Measurements from ENCODE around the gene EPN3.

The EPN3 gene

GRCh38 chr17:50520483-50520882, 12.1 kb upstream of the EPN3 start:
- no peaks in the 10 kb centered on the region for H3K9me3 ChIP-seq (ENCODE audit: control insufficient read depth in 2 of 2, low read length in 2 of 2)
- no peak overlapping the region for H3K4me3 ChIP-seq (ENCODE audit: low read length in 2 of 2)
- peaks cover 4 to 7% of the 10 kb centered on the region in 2 donors for H3K4me1 ChIP-seq (ENCODE audit: control insufficient read depth in 2 of 2, insufficient read depth in 2 of 2, low read length in 2 of 2)
- no peaks in the 10 kb centered on the region for H3K27me3 ChIP-seq (ENCODE audit: control insufficient read depth in 2 of 2, insufficient read depth in 2 of 2, low read length in 2 of 2)
- no peak overlapping the region for H3K9ac ChIP-seq (ENCODE audit: low read depth in 1 of 2, low read length in 2 of 2)
- H3K36me3 ChIP-seq (ENCODE audit: control insufficient read depth in 2 of 2, insufficient read depth in 2 of 2, low read length in 2 of 2) = no peaks in the 10 kb centered on the region
- H3K27ac ChIP-seq (ENCODE audit: low read depth in 2 of 2, low read length in 2 of 2) = no peak overlapping the region

- Histone ChIP-seq H3K9me3 (ENCODE audit: control insufficient read depth in 2 of 2, low read length in 2 of 2) (no peaks in the 10 kb centered on the region), H3K27me3 (ENCODE audit: control insufficient read depth in 2 of 2, insufficient read depth in 2 of 2, low read length in 2 of 2) (no peaks in the 10 kb centered on the region), H3K36me3 (ENCODE audit: control insufficient read depth in 2 of 2, insufficient read depth in 2 of 2, low read length in 2 of 2) (no peaks in the 10 kb centered on the region), H3K27ac (ENCODE audit: low read depth in 2 of 2, low read length in 2 of 2) (no peak overlapping the region), H3K4me1 (ENCODE audit: control insufficient read depth in 2 of 2, insufficient read depth in 2 of 2, low read length in 2 of 2) (peaks cover 4 to 7% of the 10 kb centered on the region in 2 donors), H3K9ac (ENCODE audit: low read depth in 1 of 2, low read length in 2 of 2) (no peak overlapping the region), H3K4me3 (ENCODE audit: low read length in 2 of 2) (no peak overlapping the region)
These were observed 11.0 kb upstream of the EPN3 start for GRCh38 chr17:50521514-50521913.

GRCh38 chr17:50522766-50523165, 9.8 kb upstream of the EPN3 start:
- no peak overlapping the region for H3K27ac ChIP-seq (ENCODE audit: low read depth in 2 of 2, low read length in 2 of 2)

GRCh38 chr17:50523208-50523607, 9.3 kb upstream of the EPN3 start:
- Histone ChIP-seq H3K9me3 (ENCODE audit: control insufficient read depth in 2 of 2, low read length in 2 of 2) (no peaks in the 10 kb centered on the region), H3K4me3 (ENCODE audit: low read length in 2 of 2) (no peak overlapping the region), H3K27ac (ENCODE audit: low read depth in 2 of 2, low read length in 2 of 2) (no peak overlapping the region), H3K4me1 (ENCODE audit: control insufficient read depth in 2 of 2, insufficient read depth in 2 of 2, low read length in 2 of 2) (peaks cover 0 to 3% of the 10 kb centered on the region in 2 donors), H3K9ac (ENCODE audit: low read depth in 1 of 2, low read length in 2 of 2) (no peak overlapping the region), H3K36me3 (ENCODE audit: control insufficient read depth in 2 of 2, insufficient read depth in 2 of 2, low read length in 2 of 2) (no peaks in the 10 kb centered on the region), H3K27me3 (ENCODE audit: control insufficient read depth in 2 of 2, insufficient read depth in 2 of 2, low read length in 2 of 2) (no peaks in the 10 kb centered on the region)

More at GRCh38 chr17:50522766-50523165, 9.8 kb upstream of the EPN3 start:
- Histone ChIP-seq H3K9me3 (ENCODE audit: control insufficient read depth in 2 of 2, low read length in 2 of 2) (no peaks in the 10 kb centered on the region), H3K4me3 (ENCODE audit: low read length in 2 of 2) (no peak overlapping the region), H3K4me1 (ENCODE audit: control insufficient read depth in 2 of 2, insufficient read depth in 2 of 2, low read length in 2 of 2) (peaks cover 2 to 6% of the 10 kb centered on the region in 2 donors), H3K36me3 (ENCODE audit: control insufficient read depth in 2 of 2, insufficient read depth in 2 of 2, low read length in 2 of 2) (no peaks in the 10 kb centered on the region), H3K27me3 (ENCODE audit: control insufficient read depth in 2 of 2, insufficient read depth in 2 of 2, low read length in 2 of 2) (no peaks in the 10 kb centered on the region), H3K9ac (ENCODE audit: low read depth in 1 of 2, low read length in 2 of 2) (no peak overlapping the region)

GRCh38 chr17:50524838-50525237, 7.7 kb upstream of the EPN3 start:
- no peak overlapping the region for H3K27ac ChIP-seq (ENCODE audit: low read depth in 2 of 2, low read length in 2 of 2)
- no peak overlapping the region for H3K9ac ChIP-seq (ENCODE audit: low read depth in 1 of 2, low read length in 2 of 2)
- H3K9me3 ChIP-seq (ENCODE audit: control insufficient read depth in 2 of 2, low read length in 2 of 2) = no peaks in the 10 kb centered on the region
- H3K27me3 ChIP-seq (ENCODE audit: control insufficient read depth in 2 of 2, insufficient read depth in 2 of 2, low read length in 2 of 2) = no peaks in the 10 kb centered on the region
- no peaks in the 10 kb centered on the region for H3K36me3 ChIP-seq (ENCODE audit: control insufficient read depth in 2 of 2, insufficient read depth in 2 of 2, low read length in 2 of 2)
- peaks cover 0 to 2% of the 10 kb centered on the region in 2 donors for H3K4me1 ChIP-seq (ENCODE audit: control insufficient read depth in 2 of 2, insufficient read depth in 2 of 2, low read length in 2 of 2)
- no peak overlapping the region for H3K4me3 ChIP-seq (ENCODE audit: low read length in 2 of 2)

- Histone ChIP-seq H3K4me1 (ENCODE audit: control insufficient read depth in 2 of 2, insufficient read depth in 2 of 2, low read length in 2 of 2) (peaks cover 4 to 7% of the 10 kb centered on the region in 2 donors), H3K9ac (ENCODE audit: low read depth in 1 of 2, low read length in 2 of 2) (no peak overlapping the region), H3K27me3 (ENCODE audit: control insufficient read depth in 2 of 2, insufficient read depth in 2 of 2, low read length in 2 of 2) (peaks cover 5 to 7% of the 10 kb centered on the region in 2 donors), H3K36me3 (ENCODE audit: control insufficient read depth in 2 of 2, insufficient read depth in 2 of 2, low read length in 2 of 2) (no peaks in the 10 kb centered on the region), H3K4me3 (ENCODE audit: low read length in 2 of 2) (no peak overlapping the region), H3K9me3 (ENCODE audit: control insufficient read depth in 2 of 2, low read length in 2 of 2) (no peaks in the 10 kb centered on the region), H3K27ac (ENCODE audit: low read depth in 2 of 2, low read length in 2 of 2) (no peak overlapping the region)
These were observed 5.3 kb upstream of the EPN3 start for GRCh38 chr17:50527155-50527762.

- Histone ChIP-seq H3K9ac (ENCODE audit: low read depth in 1 of 2, low read length in 2 of 2) (no peak overlapping the region), H3K4me1 (ENCODE audit: control insufficient read depth in 2 of 2, insufficient read depth in 2 of 2, low read length in 2 of 2) (peaks cover 9 to 13% of the 10 kb centered on the region in 2 donors), H3K9me3 (ENCODE audit: control insufficient read depth in 2 of 2, low read length in 2 of 2) (no peaks in the 10 kb centered on the region), H3K36me3 (ENCODE audit: control insufficient read depth in 2 of 2, insufficient read depth in 2 of 2, low read length in 2 of 2) (no peaks in the 10 kb centered on the region), H3K4me3 (ENCODE audit: low read length in 2 of 2) (no peak overlapping the region), H3K27ac (ENCODE audit: low read depth in 2 of 2, low read length in 2 of 2) (no peak overlapping the region), H3K27me3 (ENCODE audit: control insufficient read depth in 2 of 2, insufficient read depth in 2 of 2, low read length in 2 of 2) (peaks cover 10% of the 10 kb centered on the region in 2 donors)
These were observed 4.5 kb upstream of the EPN3 start for GRCh38 chr17:50527949-50528474.

GRCh38 chr17:50529849-50530248, 2.7 kb upstream of the EPN3 start:
- H3K9ac ChIP-seq (ENCODE audit: low read depth in 1 of 2, low read length in 2 of 2) = no peak overlapping the region
- no peak overlapping the region for H3K27ac ChIP-seq (ENCODE audit: low read depth in 2 of 2, low read length in 2 of 2)
- H3K27me3 ChIP-seq (ENCODE audit: control insufficient read depth in 2 of 2, insufficient read depth in 2 of 2, low read length in 2 of 2) = peaks cover 10 to 18% of the 10 kb centered on the region in 2 donors
- peaks cover 19 to 29% of the 10 kb centered on the region in 2 donors for H3K4me1 ChIP-seq (ENCODE audit: control insufficient read depth in 2 of 2, insufficient read depth in 2 of 2, low read length in 2 of 2)
- H3K36me3 ChIP-seq (ENCODE audit: control insufficient read depth in 2 of 2, insufficient read depth in 2 of 2, low read length in 2 of 2) = no peaks in the 10 kb centered on the region
- H3K9me3 ChIP-seq (ENCODE audit: control insufficient read depth in 2 of 2, low read length in 2 of 2) = no peaks in the 10 kb centered on the region
- H3K4me3 ChIP-seq (ENCODE audit: low read length in 2 of 2) = no peak overlapping the region

GRCh38 chr17:50531428-50532025, 1.0 kb upstream of the EPN3 start:
- no peak overlapping the region for H3K27ac ChIP-seq (ENCODE audit: low read depth in 2 of 2, low read length in 2 of 2)
- peaks cover 21 to 37% of the 10 kb centered on the region in 2 donors for H3K4me1 ChIP-seq (ENCODE audit: control insufficient read depth in 2 of 2, insufficient read depth in 2 of 2, low read length in 2 of 2)
- H3K27me3 ChIP-seq (ENCODE audit: control insufficient read depth in 2 of 2, insufficient read depth in 2 of 2, low read length in 2 of 2) = peaks cover 10 to 18% of the 10 kb centered on the region in 2 donors
- no peaks in the 10 kb centered on the region for H3K9me3 ChIP-seq (ENCODE audit: control insufficient read depth in 2 of 2, low read length in 2 of 2)
- peaks cover 4 to 6% of the 10 kb centered on the region in 2 donors for H3K36me3 ChIP-seq (ENCODE audit: control insufficient read depth in 2 of 2, insufficient read depth in 2 of 2, low read length in 2 of 2)
- H3K9ac ChIP-seq (ENCODE audit: low read depth in 1 of 2, low read length in 2 of 2) = no peak overlapping the region
- no peak overlapping the region for H3K4me3 ChIP-seq (ENCODE audit: low read length in 2 of 2)

- peak overlapping the region; percentile 68 to 86 for H3K4me3 ChIP-seq (ENCODE audit: low read length in 2 of 2)
- H3K9ac ChIP-seq (ENCODE audit: low read depth in 1 of 2, low read length in 2 of 2) = peak overlapping the region; percentile 74 to 90
- peak overlapping the region; percentile 91 to 97 for H3K27ac ChIP-seq (ENCODE audit: low read depth in 2 of 2, low read length in 2 of 2)
- H3K36me3 ChIP-seq (ENCODE audit: control insufficient read depth in 2 of 2, insufficient read depth in 2 of 2, low read length in 2 of 2) = peaks cover 9 to 21% of the 10 kb centered on the region in 2 donors
- H3K9me3 ChIP-seq (ENCODE audit: control insufficient read depth in 2 of 2, low read length in 2 of 2) = no peaks in the 10 kb centered on the region
- peaks cover 23 to 43% of the 10 kb centered on the region in 2 donors for H3K4me1 ChIP-seq (ENCODE audit: control insufficient read depth in 2 of 2, insufficient read depth in 2 of 2, low read length in 2 of 2)
- H3K27me3 ChIP-seq (ENCODE audit: control insufficient read depth in 2 of 2, insufficient read depth in 2 of 2, low read length in 2 of 2) = peaks cover 10 to 18% of the 10 kb centered on the region in 2 donors
These were observed 650 bp downstream of the EPN3 start for GRCh38 chr17:50533185-50533584.
